HTERT RPE-1 (cell line): Measurements from ENCODE around the gene ZNF654.

ENCODE experiments used
- in situ Hi-C: fragments of 300-500 bp; cut with MboI; formaldehyde crosslinking; loops from 4 replicates; pipeline ENCODE4 v1.14.3; 2020; ENCODE audit warnings: low sequenced_read_pairs

Gene ZNF654

GRCh38 chr3:88192631-88193030, 133.6 kb downstream of the ZNF654 start:
- in situ Hi-C loops = no loop called here
